ENCODE measurements around the gene IPP.
"Not testable (repeated sequence)": the region's sequence is repeated elsewhere in the genome, so short reads cannot be mapped to it uniquely, and the experiment has no call there.

Gene IPP

GRCh38 chr1:45750298-45751038 is at the start of gene IPP:
TSS of gene IPP (minus strand) at chr1:45750653. CDS start at chr1:45746411, 4,242 bp downstream.
- peak; percentile 99 for DNase-seq

- peak; percentile 99 for DNase-seq
Observed at GRCh38 chr1:45796946-45797345, 46.5 kb upstream of the IPP start.

- peak; percentile 20 for DNase-seq
Observed at GRCh38 chr1:45796381-45796780, 45.9 kb upstream of the IPP start.

- DNase-seq, result peak; percentile 61
Observed at GRCh38 chr1:45793942-45794604, 43.6 kb upstream of the IPP start.

- DNase-seq, result no peak
Observed at GRCh38 chr1:45792744-45793143, 42.3 kb upstream of the IPP start.

- DNase-seq, result peak; percentile 21
Observed at GRCh38 chr1:45789601-45790000, 39.1 kb upstream of the IPP start.

- no peak for DNase-seq
Observed at GRCh38 chr1:45787905-45788304, 37.5 kb upstream of the IPP start.

- DNase-seq, result no peak
Observed at GRCh38 chr1:45785583-45785982, 35.1 kb upstream of the IPP start.

- DNase-seq, result peak; percentile 10
Observed at GRCh38 chr1:45775794-45776193, 25.3 kb upstream of the IPP start.

GRCh38 chr1:45772971-45773370 is 22.5 kb upstream of the IPP start:
- DNase-seq, result no peak

- peak; percentile 26 for DNase-seq
Observed at GRCh38 chr1:45769261-45769932, 18.9 kb upstream of the IPP start.

GRCh38 chr1:45767035-45767434 is 16.6 kb upstream of the IPP start:
- DNase-seq, result no peak

- peak; percentile 48 for DNase-seq
Observed at GRCh38 chr1:45765999-45766792, 15.7 kb upstream of the IPP start.

- peak; percentile 31 for DNase-seq
Observed at GRCh38 chr1:45762291-45762690, 11.8 kb upstream of the IPP start.

GRCh38 chr1:45755697-45756096 is 5.2 kb upstream of the IPP start:
- DNase-seq, result no peak

- no peak for DNase-seq
Observed at GRCh38 chr1:45753248-45754037, 3.0 kb upstream of the IPP start.

- no peak for DNase-seq
Observed at GRCh38 chr1:45752441-45753052, 2.1 kb upstream of the IPP start.

GRCh38 chr1:45752014-45752413 is 1.6 kb upstream of the IPP start:
- DNase-seq, result no peak

GRCh38 chr1:45751039-45751838 is 786 bp upstream of the IPP start:
- not testable (repeated sequence) for DNase-seq

- no peak for DNase-seq
Observed at GRCh38 chr1:45746922-45747321, 3.5 kb downstream of the IPP start.

GRCh38 chr1:45739641-45740156 is 10.8 kb downstream of the IPP start:
- peak; percentile 35 for DNase-seq

All from NCI-H82 (cell line).